Measurements from ENCODE around the gene PCBD2.
"Not testable (repeated sequence)": the region's sequence is repeated elsewhere in the genome, so short reads cannot be mapped to it uniquely, and the experiment has no call there.

PCBD2 gene

GRCh38 chr5:134891473-134891872 is 13.5 kb upstream of the PCBD2 start:
- H3K27ac Mint-ChIP-seq: no peak overlapping the region
- H3K36me3 Mint-ChIP-seq (ENCODE audit: low read depth): peaks cover 27% of the 10 kb centered on the region
- no peaks in the 10 kb centered on the region for H3K27me3 Mint-ChIP-seq
- ATAC-seq: no peak
- DNase-seq: no peak
- H3K9me3 Mint-ChIP-seq: no peaks in the 10 kb centered on the region
- no peak overlapping the region for H3K4me3 Mint-ChIP-seq
- H3K4me1 Mint-ChIP-seq: no peaks in the 10 kb centered on the region

- H3K36me3 Mint-ChIP-seq (ENCODE audit: low read depth): peaks cover 27% of the 10 kb centered on the region
- no peak for DNase-seq
- no peak overlapping the region for H3K4me3 Mint-ChIP-seq
- H3K27ac Mint-ChIP-seq: no peak overlapping the region
- no peaks in the 10 kb centered on the region for H3K9me3 Mint-ChIP-seq
- no peak for ATAC-seq
- no peaks in the 10 kb centered on the region for H3K4me1 Mint-ChIP-seq
- H3K27me3 Mint-ChIP-seq: no peaks in the 10 kb centered on the region
These were observed 12.6 kb upstream of the PCBD2 start for GRCh38 chr5:134892282-134892681.

GRCh38 chr5:134892926-134893325 is 12.0 kb upstream of the PCBD2 start:
- Mint-ChIP-seq H3K27me3 (no peaks in the 10 kb centered on the region), H3K9me3 (no peaks in the 10 kb centered on the region), H3K36me3 (ENCODE audit: low read depth) (peaks cover 21% of the 10 kb centered on the region), H3K27ac (no peak overlapping the region), H3K4me3 (no peak overlapping the region), H3K4me1 (no peaks in the 10 kb centered on the region)
- no peak for ATAC-seq
- DNase-seq: no peak

- Mint-ChIP-seq H3K4me3 (no peak overlapping the region), H3K27ac (peak overlapping the region; percentile 53), H3K27me3 (no peaks in the 10 kb centered on the region), H3K4me1 (no peaks in the 10 kb centered on the region), H3K9me3 (no peaks in the 10 kb centered on the region), H3K36me3 (ENCODE audit: low read depth) (peaks cover 13% of the 10 kb centered on the region)
- no peak for ATAC-seq
- DNase-seq: no peak
These were observed 11.0 kb upstream of the PCBD2 start for GRCh38 chr5:134893748-134894505.

- DNase-seq (no peak), ATAC-seq (no peak)
These were observed 2.7 kb upstream of the PCBD2 start for GRCh38 chr5:134902071-134902801.

GRCh38 chr5:134905246-134905996 is 490 bp downstream of the PCBD2 start:
- DNase-seq: no peak
- Mint-ChIP-seq H3K27me3 (no peaks in the 10 kb centered on the region), H3K36me3 (ENCODE audit: low read depth) (peaks cover 4% of the 10 kb centered on the region), H3K4me1 (peaks cover 31% of the 10 kb centered on the region), H3K4me3 (peak overlapping the region; percentile 93), H3K27ac (peak overlapping the region; percentile 98), H3K9me3 (no peaks in the 10 kb centered on the region)
- peak; percentile 9 for ATAC-seq

More at GRCh38 chr5:134902071-134902801, 2.7 kb upstream of the PCBD2 start:
- no peaks in the 10 kb centered on the region for H3K27me3 Mint-ChIP-seq
- H3K36me3 Mint-ChIP-seq (ENCODE audit: low read depth): peaks cover 9% of the 10 kb centered on the region
- peak overlapping the region; percentile 85 for H3K27ac Mint-ChIP-seq
- peaks cover 32% of the 10 kb centered on the region for H3K4me1 Mint-ChIP-seq
- H3K4me3 Mint-ChIP-seq: no peak overlapping the region
- H3K9me3 Mint-ChIP-seq: no peaks in the 10 kb centered on the region

- Mint-ChIP-seq H3K4me1 (peaks cover 26% of the 10 kb centered on the region), H3K27me3 (no peaks in the 10 kb centered on the region), H3K27ac (peak overlapping the region; percentile 78), H3K4me3 (peak overlapping the region; percentile 58), H3K36me3 (ENCODE audit: low read depth) (peaks cover 5% of the 10 kb centered on the region), H3K9me3 (no peaks in the 10 kb centered on the region)
- ATAC-seq (no peak), DNase-seq (no peak)
These were observed 1.9 kb downstream of the PCBD2 start for GRCh38 chr5:134906811-134907210.

- not testable (repeated sequence) for H3K4me1 Mint-ChIP-seq
These were observed 5.8 kb downstream of the PCBD2 start for GRCh38 chr5:134910752-134911151.

DNA sequence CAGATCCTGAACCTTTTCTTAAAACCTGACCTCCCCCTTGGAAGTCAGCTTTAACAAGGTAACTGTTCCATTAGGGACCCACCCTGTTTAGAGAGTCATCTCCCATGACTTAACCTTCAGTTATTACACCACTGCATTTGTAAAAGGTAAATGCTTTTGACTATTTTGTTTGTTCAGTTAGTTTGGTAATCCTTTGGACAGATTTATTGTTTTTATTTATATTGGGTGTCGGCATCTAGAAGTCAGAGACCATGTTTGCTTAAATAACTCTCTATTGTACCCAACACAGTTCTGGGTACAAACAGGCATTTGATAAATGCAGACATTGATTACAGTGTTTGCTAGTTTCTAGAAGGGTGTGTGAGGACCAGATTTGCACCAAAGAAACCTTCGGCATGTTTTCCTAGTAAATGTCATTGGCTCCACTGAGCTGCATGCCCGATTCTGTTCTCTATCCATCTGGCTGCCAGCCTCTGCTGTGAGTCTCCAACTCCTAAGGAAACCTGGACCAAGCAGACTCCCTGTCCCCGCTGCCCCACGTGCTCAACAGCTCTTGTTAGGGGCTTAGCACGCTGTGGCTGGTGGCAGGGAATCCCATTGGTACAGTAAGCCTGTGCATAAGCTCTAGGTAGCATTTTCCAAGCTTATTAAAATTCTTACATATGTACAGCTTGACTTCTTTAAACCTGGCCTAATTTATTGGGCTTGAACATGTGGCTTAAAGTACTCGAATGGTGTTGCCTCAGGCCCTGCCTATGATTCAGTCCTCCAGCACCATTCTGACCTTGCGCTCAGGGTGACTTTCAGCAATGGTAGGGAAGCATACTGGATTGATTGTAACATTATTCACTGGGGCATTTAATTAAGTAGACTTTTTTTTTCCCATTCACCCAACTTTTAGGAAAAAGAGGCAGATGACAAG is 6.6 kb downstream of the PCBD2 start:
- H3K4me3 Mint-ChIP-seq: no peak overlapping the region
- peaks cover 2% of the 10 kb centered on the region for H3K36me3 Mint-ChIP-seq (ENCODE audit: low read depth)
- no peaks in the 10 kb centered on the region for H3K9me3 Mint-ChIP-seq
- no peak for DNase-seq
- H3K4me1 Mint-ChIP-seq: peaks cover 3% of the 10 kb centered on the region
- H3K27me3 Mint-ChIP-seq: no peaks in the 10 kb centered on the region
- ATAC-seq: no peak
- H3K27ac Mint-ChIP-seq: no peak overlapping the region

More at GRCh38 chr5:134910752-134911151, 5.8 kb downstream of the PCBD2 start:
- H3K27ac Mint-ChIP-seq; DNase-seq; H3K9me3 Mint-ChIP-seq; ATAC-seq; H3K4me3 Mint-ChIP-seq; H3K36me3 Mint-ChIP-seq (ENCODE audit: low read depth); H3K27me3 Mint-ChIP-seq: not testable (repeated sequence)

- Mint-ChIP-seq H3K27me3 (no peaks in the 10 kb centered on the region), H3K36me3 (ENCODE audit: low read depth) (peaks cover 7% of the 10 kb centered on the region), H3K4me1 (no peaks in the 10 kb centered on the region), H3K9me3 (no peaks in the 10 kb centered on the region), H3K27ac (no peak overlapping the region), H3K4me3 (no peak overlapping the region)
- no peak for ATAC-seq
- no peak for DNase-seq
These were observed 8.3 kb downstream of the PCBD2 start for GRCh38 chr5:134913254-134913653.

DNA sequence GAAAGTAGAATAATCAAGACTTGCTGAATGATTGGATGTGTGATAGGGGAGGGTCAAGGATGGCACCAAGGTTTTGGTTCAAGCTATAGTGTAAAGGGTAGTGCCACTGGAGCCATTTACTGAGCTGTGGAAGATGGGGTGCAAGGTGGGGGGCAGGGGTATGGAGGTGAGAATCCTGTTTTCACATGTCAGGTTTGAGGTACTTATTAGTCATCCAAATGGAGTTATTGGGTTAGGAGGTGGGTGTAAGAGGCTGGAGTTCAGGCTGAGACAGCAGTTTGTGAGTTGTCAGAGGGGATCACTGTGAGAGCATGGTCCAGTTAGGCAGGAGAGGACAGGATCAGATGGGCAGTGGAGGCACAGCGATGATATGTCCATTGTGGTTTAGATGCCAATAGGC is 8.9 kb downstream of the PCBD2 start:
- Mint-ChIP-seq H3K27ac (no peak overlapping the region), H3K4me3 (no peak overlapping the region), H3K36me3 (ENCODE audit: low read depth) (peaks cover 10% of the 10 kb centered on the region), H3K4me1 (peaks cover 3% of the 10 kb centered on the region), H3K9me3 (no peaks in the 10 kb centered on the region), H3K27me3 (no peaks in the 10 kb centered on the region)
- DNase-seq (no peak), ATAC-seq (peak; percentile 61)

DNA sequence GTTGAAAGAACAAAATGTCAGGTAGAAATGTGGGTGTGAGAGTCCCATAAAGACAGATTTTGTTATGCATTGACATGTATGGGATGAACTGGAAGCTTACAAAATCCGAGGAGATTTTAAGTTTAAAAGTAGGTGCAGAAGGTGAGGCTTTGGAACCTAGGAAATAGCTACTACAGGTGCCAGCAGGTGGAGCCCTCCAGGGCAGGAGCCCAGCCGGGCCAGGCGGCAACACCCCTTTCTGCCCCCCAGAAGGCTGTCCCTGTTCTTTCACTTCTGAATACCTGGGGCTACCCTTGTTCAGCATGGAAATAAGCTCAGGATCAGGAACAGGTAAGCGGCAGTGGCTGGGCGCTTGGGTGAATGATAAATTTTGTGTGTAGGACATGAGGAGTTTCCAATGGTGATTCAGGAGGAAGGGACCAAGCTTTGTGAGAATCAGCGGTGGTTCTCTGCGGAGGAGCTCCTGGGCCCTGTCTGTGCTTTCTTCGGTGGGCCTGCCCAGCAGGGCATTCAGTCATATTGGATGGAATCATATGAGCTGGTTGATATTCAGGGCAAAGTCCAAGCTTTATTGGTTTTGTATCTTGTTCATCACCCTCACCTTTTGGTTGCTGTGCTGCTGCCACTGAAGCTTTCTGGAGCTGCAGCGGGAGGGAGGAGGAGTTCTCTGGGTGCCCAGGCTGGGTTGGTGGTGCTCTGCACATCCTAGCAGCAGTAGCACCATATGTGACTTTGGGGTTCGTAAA is 12.3 kb downstream of the PCBD2 start:
- H3K27me3 Mint-ChIP-seq: no peaks in the 10 kb centered on the region
- peaks cover 19% of the 10 kb centered on the region for H3K36me3 Mint-ChIP-seq (ENCODE audit: low read depth)
- H3K27ac Mint-ChIP-seq: no peak overlapping the region
- ATAC-seq (no peak), DNase-seq (no peak)
- H3K9me3 Mint-ChIP-seq: no peaks in the 10 kb centered on the region
- peaks cover 25% of the 10 kb centered on the region for H3K4me1 Mint-ChIP-seq
- no peak overlapping the region for H3K4me3 Mint-ChIP-seq

DNA sequence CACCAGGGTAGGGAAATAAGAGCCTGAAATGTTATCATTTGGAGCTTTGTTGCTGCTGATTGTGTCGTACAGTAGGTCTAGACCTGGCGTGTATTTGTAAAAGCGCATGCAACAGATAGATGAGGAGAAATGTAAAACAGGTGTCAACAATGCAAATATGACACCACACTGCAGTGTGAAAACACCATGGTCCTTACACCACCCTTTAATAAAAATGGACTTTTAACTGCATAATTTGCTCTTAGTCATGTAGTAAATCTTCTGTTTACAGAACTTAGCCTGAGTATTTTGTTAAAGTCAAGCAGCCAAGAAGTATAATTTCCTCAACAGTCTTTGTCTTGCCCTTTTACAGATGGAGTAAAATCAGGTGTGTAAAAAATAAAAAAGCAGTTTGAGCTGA is 13.9 kb downstream of the PCBD2 start:
- Mint-ChIP-seq H3K4me3 (no peak overlapping the region), H3K9me3 (no peaks in the 10 kb centered on the region), H3K27ac (no peak overlapping the region), H3K4me1 (peaks cover 25% of the 10 kb centered on the region), H3K27me3 (no peaks in the 10 kb centered on the region), H3K36me3 (ENCODE audit: low read depth) (peaks cover 21% of the 10 kb centered on the region)
- DNase-seq (no peak), ATAC-seq (no peak)
